GM12873 (cell line): ENCODE results near the gene BMP6.

Source experiments
- CTCF ChIP-seq: IDR thresholded peaks from 2 replicates; pipeline ENCODE4 v1.5.1; 2012; ENCODE audit warnings: low read depth, mild to moderate bottlenecking, moderate library complexity, low read length, control low read depth; ENCODE audit not compliant: insufficient read depth; ENCODE audit errors: missing control alignments

Gene BMP6

GRCh38 chr6:7720346-7720745 is 5.6 kb upstream of the BMP6 start:
- no peak for TF ChIP-seq CTCF

- TF ChIP-seq CTCF = peak; percentile 26
Measured at GRCh38 chr6:7721649-7722048, 4.2 kb upstream of the BMP6 start.

GRCh38 chr6:7723041-7723447 is 2.9 kb upstream of the BMP6 start:
- peak; percentile 57 for TF ChIP-seq CTCF

GRCh38 chr6:7723554-7723953 is 2.3 kb upstream of the BMP6 start:
- no peak for TF ChIP-seq CTCF

GRCh38 chr6:7725412-7725811 is 487 bp upstream of the BMP6 start:
- TF ChIP-seq CTCF = no peak

GRCh38 chr6:7726416-7727085 is 652 bp downstream of the BMP6 start:
- TF ChIP-seq CTCF = no peak

- TF ChIP-seq CTCF = no peak
Measured at GRCh38 chr6:7727086-7727945, 1.4 kb downstream of the BMP6 start.
